Activated naive CD4-positive, alpha-beta T cell treated with Interleukin-2 at 50 U/mL for 16 hours (primary cell): ENCODE results near the gene GNL1.

ENCODE experiments used
- DNase-seq: peaks from one replicate; pipeline ENCODE4 v3.0.0-alpha.2; 2020

The GNL1 gene

DNA sequence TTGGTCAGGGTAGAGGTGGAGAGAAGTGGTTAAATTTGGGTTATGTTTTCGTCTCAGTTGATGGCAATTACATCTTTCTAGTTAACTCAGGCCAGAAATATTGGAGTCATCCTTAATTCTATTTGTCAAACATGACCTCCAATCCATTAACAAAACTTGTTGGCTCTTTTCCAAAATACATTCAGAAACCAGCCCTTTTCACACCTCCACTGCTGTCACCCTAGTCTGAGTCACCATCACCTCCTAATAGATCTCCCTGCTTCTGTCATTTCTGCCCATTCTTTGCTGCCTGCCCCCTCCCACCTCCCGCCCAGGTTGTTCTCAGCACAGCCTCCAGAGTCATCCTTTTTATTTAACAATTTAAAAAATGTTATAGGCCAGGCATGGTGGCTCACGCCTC is 12.0 kb upstream of the GNL1 start:
- DNase-seq = peak; percentile 63

DNA sequence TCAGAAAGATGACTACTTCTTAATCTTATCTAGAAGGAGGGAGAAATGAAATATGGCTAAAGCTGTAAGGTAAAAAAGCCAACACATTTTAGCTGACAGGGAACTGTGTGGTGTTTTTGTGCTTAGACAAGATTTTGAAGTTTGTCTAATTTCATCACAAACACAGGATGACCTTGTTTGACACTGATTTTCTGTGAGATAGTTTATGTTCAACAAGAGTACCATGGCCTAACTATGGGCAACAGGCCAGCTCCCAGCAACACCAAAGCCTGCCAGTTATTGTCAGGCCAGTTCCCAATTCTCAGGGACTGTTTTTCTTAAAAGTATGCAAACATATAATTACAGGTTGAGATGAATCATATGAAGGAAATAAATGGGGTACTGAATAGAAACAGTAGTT is 9.5 kb upstream of the GNL1 start:
- no peak for DNase-seq

DNA sequence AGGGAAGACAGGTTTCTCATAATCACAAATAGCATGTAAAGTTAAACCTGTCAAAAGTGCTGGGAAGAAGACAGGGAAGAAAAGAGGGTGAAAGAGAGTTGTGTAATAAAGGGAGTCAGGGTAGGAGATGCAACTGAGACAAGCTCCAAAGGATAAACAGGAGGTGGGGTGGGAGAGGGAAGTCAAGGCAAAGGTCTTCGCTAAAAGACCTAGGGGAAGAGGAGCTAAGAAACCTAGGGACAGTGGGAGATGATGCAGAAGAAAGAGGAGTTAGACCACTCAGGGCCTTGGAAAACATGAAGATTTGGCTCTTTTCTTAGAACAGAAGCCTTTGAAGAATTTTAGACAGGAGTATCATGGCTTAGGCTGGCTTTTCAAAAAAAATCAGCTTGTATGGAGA is 7.8 kb upstream of the GNL1 start:
- no peak for DNase-seq

DNA sequence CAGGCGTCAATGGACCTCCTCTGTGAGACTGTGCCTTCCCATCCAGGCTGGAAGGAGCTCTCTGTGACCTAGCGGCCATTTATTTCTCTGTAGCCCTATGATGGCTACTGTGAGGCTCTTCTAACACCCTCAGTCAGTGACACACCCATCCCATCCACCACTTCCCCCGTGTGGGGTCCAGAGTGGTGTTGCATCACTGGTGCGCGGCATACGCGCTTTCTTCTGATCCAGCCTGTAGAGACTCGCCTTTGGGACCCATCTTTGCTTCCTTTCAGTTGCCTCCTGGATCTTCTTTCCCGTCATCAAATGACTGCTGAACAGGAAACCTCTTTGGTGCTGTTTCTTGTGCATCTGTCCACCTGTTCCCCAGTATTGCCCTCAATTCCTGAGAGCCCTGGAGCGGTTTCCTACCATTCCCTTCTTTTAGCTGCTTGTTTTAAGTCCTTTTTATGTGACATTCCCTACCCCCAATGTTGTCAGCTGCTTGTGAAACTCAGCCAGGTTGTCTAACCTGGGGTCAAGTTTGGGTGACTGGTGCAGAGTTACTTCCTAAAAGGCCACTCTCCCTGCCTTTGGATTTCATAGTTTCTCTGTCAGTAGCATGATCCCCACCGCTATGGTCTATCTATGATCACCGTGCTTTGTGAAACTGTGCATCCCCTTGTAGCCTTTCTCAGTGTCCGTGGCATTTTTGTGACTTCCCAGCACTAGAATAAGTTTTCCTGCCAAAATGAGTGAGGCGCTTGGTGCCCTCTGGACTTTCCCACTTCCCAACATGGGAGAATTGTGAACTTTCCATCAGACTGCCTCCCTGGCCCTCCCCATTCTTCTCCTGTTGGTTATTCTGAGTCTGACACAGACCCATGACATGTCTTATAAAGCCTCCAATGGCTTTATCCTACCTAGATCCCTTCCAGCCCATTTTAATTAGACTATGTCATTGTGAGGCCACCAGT is 6.5 kb upstream of the GNL1 start:
- no peak for DNase-seq

- no peak for DNase-seq
These were observed 4.6 kb upstream of the GNL1 start for GRCh38 chr6:30560930-30561329.

GRCh38 chr6:30557683-30557981 is 1.3 kb upstream of the GNL1 start:
- no peak for DNase-seq

DNA sequence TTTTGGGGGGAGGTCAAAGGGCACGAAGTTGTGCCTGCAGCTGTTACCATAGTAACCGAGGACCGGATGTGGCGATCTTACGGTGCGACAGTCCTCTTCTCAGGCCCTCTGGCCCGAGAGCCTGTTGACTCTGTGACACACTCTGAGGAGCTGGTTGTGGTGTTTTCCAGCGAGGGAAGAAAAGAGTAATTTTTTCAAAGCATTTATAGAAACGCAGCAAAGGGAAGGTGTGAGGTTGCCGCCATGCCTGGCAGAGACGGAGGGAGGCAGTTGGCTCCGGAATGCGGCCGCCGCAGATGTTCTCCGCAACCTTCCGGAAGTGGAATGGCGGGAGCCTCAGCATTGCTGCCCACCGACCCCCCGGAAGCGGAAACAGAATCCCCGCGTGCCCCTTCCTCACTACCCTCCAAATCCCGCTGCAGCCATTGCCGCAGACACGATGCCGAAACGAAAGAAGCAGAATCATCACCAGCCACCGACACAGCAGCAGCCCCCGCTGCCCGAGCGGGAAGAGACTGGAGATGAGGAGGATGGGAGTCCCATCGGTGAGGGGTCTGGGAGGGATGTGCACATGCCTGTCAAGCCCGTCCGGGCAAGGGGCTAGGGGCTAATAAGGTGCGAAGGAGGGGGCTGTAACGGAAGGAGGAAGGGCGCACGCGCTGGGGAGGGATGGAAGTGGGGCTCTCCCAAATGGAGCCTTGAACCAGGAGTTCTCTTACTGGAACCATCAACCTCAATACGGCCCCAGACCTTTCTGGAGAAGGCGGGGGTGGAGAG is 805 bp upstream of the GNL1 start, which contains the start of gene PRR3:
PRR3 (plus strand) TSS at position 390 of the 777 bp plus-strand sequence; CDS start at position 440, 50 bp downstream.
- DNase-seq = peak; percentile 87

- DNase-seq = no peak
These were observed 548 bp downstream of the GNL1 start for GRCh38 chr6:30555816-30556065.

GRCh38 chr6:30554962-30555815 is 1.1 kb downstream of the GNL1 start:
- DNase-seq = no peak

DNA sequence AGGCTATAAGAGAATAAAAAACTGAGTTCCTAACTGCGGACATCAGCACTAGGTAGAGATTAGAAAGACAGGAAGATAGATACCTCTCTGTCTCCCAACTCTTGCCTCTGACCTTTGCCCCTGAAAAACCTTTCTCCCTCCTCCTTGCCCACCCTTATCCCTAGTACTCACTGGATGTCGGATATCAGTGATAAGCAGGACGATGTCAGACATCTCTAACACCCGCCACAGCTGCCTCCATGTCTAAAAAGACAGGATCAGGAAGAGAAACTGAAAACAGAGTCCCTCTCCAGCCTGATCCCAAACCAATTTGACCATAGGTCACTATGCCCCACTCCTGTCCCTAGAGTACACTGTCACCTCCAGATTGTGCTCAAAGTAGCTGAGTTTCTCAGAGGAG is 1.9 kb downstream of the GNL1 start:
- DNase-seq = no peak

GRCh38 chr6:30548375-30548774 is 7.9 kb downstream of the GNL1 start:
- no peak for DNase-seq

GRCh38 chr6:30547454-30547853 is 8.8 kb downstream of the GNL1 start:
- DNase-seq = no peak

DNA sequence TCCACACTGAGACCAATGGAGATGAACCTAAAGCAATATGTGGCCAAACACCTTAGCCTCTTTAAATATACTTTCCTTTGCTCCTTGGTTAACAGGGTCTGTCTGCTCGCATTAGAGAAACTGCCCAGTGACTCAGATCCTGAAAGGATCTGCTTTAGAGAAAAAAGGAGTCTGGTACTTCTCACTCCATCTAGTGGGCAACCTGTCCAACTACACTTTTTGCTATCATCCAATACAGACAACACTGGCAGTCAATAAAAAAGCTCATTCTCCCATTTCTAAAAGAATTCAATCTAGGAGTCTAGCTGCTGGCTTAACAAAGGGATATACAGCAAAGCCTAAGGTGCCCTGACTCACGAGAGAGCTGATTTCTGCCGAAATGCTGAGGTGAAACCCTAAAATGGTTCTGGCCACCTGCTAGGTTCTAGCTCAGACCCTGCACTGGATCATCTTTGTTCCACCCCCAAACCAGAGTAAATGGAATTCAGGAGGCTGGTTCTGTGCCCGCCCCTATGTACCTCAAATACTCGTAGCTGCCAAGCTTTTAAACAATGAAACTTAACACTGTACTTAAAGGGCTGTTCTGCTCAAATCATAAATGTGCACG is 11.5 kb downstream of the GNL1 start:
- DNase-seq = no peak

- DNase-seq = no peak
These were observed 12.5 kb downstream of the GNL1 start for GRCh38 chr6:30543821-30544220.

GRCh38 chr6:30542915-30543314 is 13.4 kb downstream of the GNL1 start:
- no peak for DNase-seq

DNA sequence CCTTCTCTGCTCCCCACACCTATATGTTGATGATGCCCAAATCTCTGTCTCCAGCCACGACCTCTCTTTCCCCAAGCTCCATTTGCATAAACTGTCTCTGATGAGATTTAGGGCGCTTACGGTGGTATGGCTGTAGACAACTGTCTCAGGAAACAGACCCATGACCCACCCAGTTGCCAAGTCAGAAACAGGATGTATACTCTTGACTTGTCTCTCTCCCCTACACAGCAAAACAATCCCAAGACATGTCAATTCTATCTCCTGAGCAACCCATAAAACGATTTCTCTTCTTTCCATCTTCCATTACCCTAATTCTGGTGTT is 13.9 kb downstream of the GNL1 start:
- no peak for DNase-seq

GRCh38 chr6:30541515-30542403 is 14.5 kb downstream of the GNL1 start:
- peak; percentile 82 for DNase-seq

- DNase-seq = no peak
These were observed 18.4 kb downstream of the GNL1 start for GRCh38 chr6:30537931-30538330.

DNA sequence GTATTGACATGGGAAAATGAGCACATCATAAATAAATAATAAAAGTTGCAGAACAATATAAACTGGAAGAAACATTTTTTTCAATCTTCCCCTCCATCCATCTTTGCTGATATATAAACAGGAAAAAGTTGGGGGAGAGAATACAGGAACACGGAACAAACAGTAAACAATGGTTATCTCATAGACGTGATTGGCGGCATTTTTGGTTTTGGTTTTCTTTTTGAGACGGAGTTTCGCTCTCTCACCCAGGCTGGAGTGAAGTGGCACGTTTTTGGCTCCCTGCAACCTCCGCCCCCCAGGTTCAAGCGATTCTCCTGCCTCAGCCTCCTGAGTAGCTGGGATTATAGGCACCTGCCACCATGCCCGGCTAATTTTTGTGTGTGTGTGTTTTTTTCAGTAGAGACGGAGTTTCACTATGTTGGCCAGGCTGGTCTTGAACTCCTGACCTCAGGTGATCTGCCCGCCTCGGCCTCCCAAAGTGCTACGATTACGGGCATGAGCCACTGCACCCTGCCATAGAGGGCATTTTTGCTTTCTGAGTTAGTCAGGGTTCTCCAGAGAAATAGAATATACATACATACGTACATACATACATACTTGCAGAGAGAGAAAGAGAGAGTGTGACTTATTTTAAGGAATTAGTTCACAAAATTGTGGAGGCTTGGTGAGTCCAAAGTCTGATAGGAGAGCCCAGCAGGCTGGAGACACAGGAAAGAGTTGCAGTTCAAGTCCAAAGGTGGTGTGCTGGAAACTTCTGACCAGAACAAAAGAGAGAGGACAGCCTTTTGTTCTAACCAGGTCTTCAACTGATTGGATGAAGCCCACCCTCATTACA is 22.6 kb downstream of the GNL1 start:
- DNase-seq = peak; percentile 26

- DNase-seq = no peak
These were observed 26.3 kb downstream of the GNL1 start for GRCh38 chr6:30530014-30530413.

DNA sequence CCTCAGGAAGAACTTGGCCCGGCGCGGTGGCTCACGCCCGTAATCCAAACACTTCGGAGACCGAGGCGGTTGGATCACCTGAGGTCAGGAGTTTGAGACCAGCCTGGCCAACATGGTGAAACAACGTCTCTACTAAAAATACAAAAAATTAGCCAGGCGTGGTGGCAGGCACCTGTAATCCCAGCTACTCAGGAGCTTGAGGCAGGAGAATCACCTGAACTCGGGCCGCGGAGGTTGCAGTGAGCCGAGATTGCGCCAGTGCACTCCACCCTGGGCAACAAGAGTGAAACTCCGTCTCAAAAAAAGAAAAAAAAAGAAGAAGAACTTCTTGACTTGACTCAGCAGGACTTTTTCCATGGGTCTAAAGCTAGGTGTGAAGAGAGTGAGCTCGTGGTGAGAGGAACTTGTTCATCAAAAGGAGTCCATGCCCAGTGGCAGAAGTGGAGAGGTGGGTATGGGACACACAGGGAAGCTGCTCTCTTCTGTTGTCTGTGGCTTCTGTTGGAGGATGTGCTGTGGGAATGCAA is 26.9 kb downstream of the GNL1 start:
- peak; percentile 61 for DNase-seq
